Type B pancreatic cell (in vitro differentiated cells): Measurements from ENCODE around the gene C1QC. TPM values are rescaled to one million over a fixed set of nuclear protein-coding genes. Genes with fewer than 3 reads are reported as not detected.

Source experiments
- DNase-seq: peaks from one replicate; pipeline ENCODE4 v3.0.0; 2021; ENCODE audit warnings: mixed read lengths; ENCODE audit not compliant: unreplicated experiment; ENCODE audit errors: extremely low spot score
- H3K27ac Mint-ChIP-seq: 2 replicates; pipeline ENCODE4 v1.8.0; 2021; ENCODE audit warnings: mild to moderate bottlenecking, mixed read lengths
- H3K27me3 Mint-ChIP-seq: 2 replicates; pipeline ENCODE4 v1.8.0; 2021; ENCODE audit warnings: mixed read lengths
- H3K36me3 Mint-ChIP-seq: 2 replicates; pipeline ENCODE4 v1.8.0; 2021; ENCODE audit warnings: mixed read lengths
- H3K4me1 Mint-ChIP-seq: one replicate; pipeline ENCODE4 v1.8.0; 2021; ENCODE audit warnings: mixed read lengths; ENCODE audit not compliant: unreplicated experiment
- H3K4me3 Mint-ChIP-seq: 2 replicates; pipeline ENCODE4 v1.8.0; 2021; ENCODE audit warnings: mild to moderate bottlenecking, mixed read lengths
- H3K9me3 Mint-ChIP-seq: 2 replicates; pipeline ENCODE4 v1.8.0; 2021; ENCODE audit warnings: mixed read lengths
- CTCF ChIP-seq: fragments of 200-600 bp; sonication (generic); conservative IDR thresholded peaks from 2 replicates; pipeline ENCODE4 v1.5.0; 2021; ENCODE audit warnings: antibody characterized with exemption, mild to moderate bottlenecking
- total RNA-seq: library from RNA; stranded (reverse); gene quantifications from 2 replicates; pipeline ENCODE4 v1.2.1, GENCODE V29; 2021; ENCODE audit warnings: low replicate concordance

Gene C1QC
- total RNA-seq, 1 donor from 2014 or later, result not detected

- no peak for DNase-seq
- no peak overlapping the region for H3K27ac Mint-ChIP-seq
- no peaks in the 10 kb centered on the region for H3K4me1 Mint-ChIP-seq
- H3K9me3 Mint-ChIP-seq, result no peaks in the 10 kb centered on the region
- no peak for TF ChIP-seq CTCF
- no peaks in the 10 kb centered on the region for H3K36me3 Mint-ChIP-seq
- H3K4me3 Mint-ChIP-seq, result no peak overlapping the region
- peaks cover 71% of the 10 kb centered on the region for H3K27me3 Mint-ChIP-seq
Measured at GRCh38 chr1:22613572-22613918, 29.9 kb upstream of the C1QC start.

GRCh38 chr1:22613951-22614350 is 29.5 kb upstream of the C1QC start:
- Mint-ChIP-seq H3K27me3 (peaks cover 72% of the 10 kb centered on the region), H3K27ac (no peak overlapping the region), H3K4me3 (no peak overlapping the region), H3K36me3 (no peaks in the 10 kb centered on the region), H3K4me1 (no peaks in the 10 kb centered on the region), H3K9me3 (no peaks in the 10 kb centered on the region)
- no peak for TF ChIP-seq CTCF
- no peak for DNase-seq

DNA sequence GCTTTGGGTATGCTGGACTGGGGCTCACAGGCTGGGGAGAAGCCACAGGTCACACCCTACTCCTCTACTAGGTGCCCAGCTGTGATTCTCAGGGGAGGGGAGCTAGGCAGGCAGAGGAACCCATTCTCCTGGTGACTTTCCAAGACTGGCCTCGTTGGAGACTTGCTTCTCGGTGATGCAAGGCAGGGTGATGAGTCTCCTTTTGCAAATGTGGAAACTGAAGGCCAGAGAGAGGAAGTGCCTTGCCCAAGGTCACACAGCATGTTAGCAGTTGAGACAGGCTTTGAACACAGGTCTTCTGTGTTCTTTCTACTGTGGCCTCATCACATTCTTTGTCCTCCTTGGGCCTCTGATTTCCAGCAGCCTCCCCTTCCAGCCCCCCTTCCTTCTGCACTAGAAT is 27.5 kb upstream of the C1QC start:
- H3K9me3 Mint-ChIP-seq, result no peaks in the 10 kb centered on the region
- H3K27ac Mint-ChIP-seq, result no peak overlapping the region
- no peaks in the 10 kb centered on the region for H3K36me3 Mint-ChIP-seq
- DNase-seq, result no peak
- no peaks in the 10 kb centered on the region for H3K4me1 Mint-ChIP-seq
- H3K4me3 Mint-ChIP-seq, result no peak overlapping the region
- H3K27me3 Mint-ChIP-seq, result peaks cover 66% of the 10 kb centered on the region
- no peak for TF ChIP-seq CTCF

GRCh38 chr1:22616571-22616970 is 26.9 kb upstream of the C1QC start:
- Mint-ChIP-seq H3K4me1 (no peaks in the 10 kb centered on the region), H3K9me3 (no peaks in the 10 kb centered on the region), H3K4me3 (no peak overlapping the region), H3K36me3 (no peaks in the 10 kb centered on the region), H3K27ac (no peak overlapping the region), H3K27me3 (peaks cover 64% of the 10 kb centered on the region)
- no peak for DNase-seq
- no peak for TF ChIP-seq CTCF

- no peak for DNase-seq
- Mint-ChIP-seq H3K9me3 (no peaks in the 10 kb centered on the region), H3K27me3 (peaks cover 70% of the 10 kb centered on the region), H3K4me1 (no peaks in the 10 kb centered on the region), H3K4me3 (no peak overlapping the region), H3K36me3 (no peaks in the 10 kb centered on the region), H3K27ac (no peak overlapping the region)
- no peak for TF ChIP-seq CTCF
Measured at GRCh38 chr1:22618056-22618455, 25.4 kb upstream of the C1QC start.

- DNase-seq, result no peak
- Mint-ChIP-seq H3K27me3 (peaks cover 78% of the 10 kb centered on the region), H3K4me3 (no peak overlapping the region), H3K36me3 (no peaks in the 10 kb centered on the region), H3K27ac (no peak overlapping the region), H3K4me1 (no peaks in the 10 kb centered on the region), H3K9me3 (no peaks in the 10 kb centered on the region)
- TF ChIP-seq CTCF, result no peak
Measured at GRCh38 chr1:22619252-22619651, 24.2 kb upstream of the C1QC start.
